Neuron (in vitro differentiated cells): Measurements from ENCODE around the gene CARD9.
"Not testable (repeated sequence)": the region's sequence is repeated elsewhere in the genome, so short reads cannot be mapped to it uniquely, and the experiment has no call there.

ENCODE experiments used
- H2AFZ ChIP-seq: one replicate; pipeline ENCODE4 v1.6.1; 2013; ENCODE audit warnings: low read depth, mild to moderate bottlenecking, inconsistent platforms, low read length, moderate library complexity
- H3K27me3 ChIP-seq: one replicate; pipeline ENCODE4 v1.6.1; 2013; ENCODE audit warnings: low read length; ENCODE audit not compliant: insufficient read depth
- H3K36me3 ChIP-seq: one replicate; pipeline ENCODE4 v1.6.1; 2013; ENCODE audit warnings: low read length; ENCODE audit not compliant: insufficient read depth
- H3K4me1 ChIP-seq: one replicate; pipeline ENCODE4 v1.6.1; 2013; ENCODE audit warnings: low read length; ENCODE audit not compliant: insufficient read depth
- H3K4me3 ChIP-seq: 2 replicates; pipeline ENCODE4 v1.5.1; 2013; ENCODE audit warnings: mild to moderate bottlenecking, low read length, moderate library complexity
- H3K9me3 ChIP-seq: one replicate; pipeline ENCODE4 v1.6.1; 2013; ENCODE audit warnings: low read length

CARD9 gene

DNA sequence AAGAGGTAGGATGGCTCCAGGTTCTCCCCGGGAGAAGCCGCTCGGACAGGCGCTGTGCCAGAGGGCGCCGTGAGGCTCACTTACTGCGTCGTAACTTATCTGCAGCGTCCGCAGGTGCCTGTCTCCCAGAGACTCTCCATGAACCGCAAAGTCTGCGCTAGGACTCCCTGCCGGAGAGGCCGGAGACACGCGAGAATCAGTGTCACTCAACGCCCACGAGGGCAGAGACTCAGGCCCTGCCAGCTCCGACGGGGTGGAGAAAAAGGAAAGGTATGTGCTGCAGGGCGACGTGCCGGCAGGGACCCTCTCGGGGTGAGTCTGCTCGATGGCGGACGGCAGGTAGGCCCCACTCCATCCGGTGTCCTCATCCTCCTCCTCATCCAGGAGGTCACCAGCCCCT is 33.6 kb upstream of the CARD9 start:
- Histone ChIP-seq H3K36me3 (peaks cover 44% of the 10 kb centered on the region), H3K4me1 (peaks cover 23% of the 10 kb centered on the region)
- not testable (repeated sequence) for H2AFZ ChIP-seq, H3K27me3 ChIP-seq, H3K4me3 ChIP-seq, H3K9me3 ChIP-seq

DNA sequence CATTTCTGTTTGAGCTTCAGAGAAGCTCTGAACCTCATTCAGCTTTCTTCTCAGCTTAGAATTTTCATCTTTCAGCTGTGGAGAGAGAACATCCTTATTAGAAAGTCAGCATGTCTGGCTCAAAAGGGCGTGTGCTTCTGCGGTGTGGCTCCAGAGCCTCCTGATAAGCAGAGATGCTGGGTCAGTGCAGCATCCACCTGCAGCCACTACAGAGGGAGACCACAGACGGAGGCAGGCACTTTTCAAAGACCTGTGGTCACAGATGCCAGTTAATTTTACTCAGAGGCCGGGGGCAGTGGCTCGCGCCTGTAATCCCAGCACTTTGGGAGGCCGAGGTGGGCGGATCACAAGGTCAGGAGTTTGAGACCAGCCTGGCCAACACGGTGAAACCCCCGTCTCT is 32.4 kb upstream of the CARD9 start:
- H3K27me3 ChIP-seq, H3K9me3 ChIP-seq, H3K4me3 ChIP-seq, H2AFZ ChIP-seq: not testable (repeated sequence)
- peaks cover 20% of the 10 kb centered on the region for H3K4me1 ChIP-seq
- H3K36me3 ChIP-seq: peaks cover 43% of the 10 kb centered on the region

DNA sequence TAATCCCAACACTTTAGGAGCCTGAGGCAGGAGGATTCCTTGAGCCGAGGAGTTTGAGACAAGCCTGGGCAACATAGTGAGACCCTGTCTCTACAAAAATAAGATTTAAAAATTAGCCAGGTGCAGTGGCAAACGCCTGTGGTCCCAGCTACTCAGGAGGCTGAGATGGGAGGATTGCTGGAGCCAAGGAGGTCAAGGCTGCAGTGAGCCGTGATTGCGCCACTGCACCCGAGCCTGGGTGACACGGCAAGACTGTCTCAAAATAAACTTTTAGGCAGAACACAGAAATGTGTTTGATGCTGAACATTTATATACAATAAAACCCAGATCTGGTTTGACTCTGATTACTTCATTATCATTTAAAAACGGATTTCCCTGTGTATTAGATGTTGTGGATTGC is 32.0 kb upstream of the CARD9 start:
- H3K9me3 ChIP-seq: no peaks in the 10 kb centered on the region
- H3K36me3 ChIP-seq: peaks cover 43% of the 10 kb centered on the region
- H2AFZ ChIP-seq: no peak overlapping the region
- H3K4me3 ChIP-seq: no peak overlapping the region
- H3K4me1 ChIP-seq: peaks cover 21% of the 10 kb centered on the region
- H3K27me3 ChIP-seq: no peaks in the 10 kb centered on the region

DNA sequence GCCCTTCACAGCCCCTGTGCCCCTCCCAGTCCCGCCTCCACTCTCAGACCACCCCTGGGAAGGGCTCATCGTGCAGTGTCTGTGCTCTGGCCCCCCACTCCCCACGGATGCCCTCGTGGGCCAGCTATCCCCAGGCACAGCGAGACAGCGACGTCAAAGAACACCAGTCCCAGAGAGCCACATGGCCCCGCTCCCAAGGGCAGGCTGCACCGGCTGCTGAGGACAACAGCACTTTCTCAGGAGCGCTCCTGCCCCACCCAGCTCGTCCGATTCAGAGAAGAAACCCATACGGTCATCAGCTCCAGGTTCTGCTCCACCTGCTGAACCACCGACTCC is 31.3 kb upstream of the CARD9 start:
- peaks cover 43% of the 10 kb centered on the region for H3K36me3 ChIP-seq
- H3K9me3 ChIP-seq: no peaks in the 10 kb centered on the region
- H3K27me3 ChIP-seq: no peaks in the 10 kb centered on the region
- H3K4me3 ChIP-seq: no peak overlapping the region
- no peak overlapping the region for H2AFZ ChIP-seq
- peaks cover 23% of the 10 kb centered on the region for H3K4me1 ChIP-seq

DNA sequence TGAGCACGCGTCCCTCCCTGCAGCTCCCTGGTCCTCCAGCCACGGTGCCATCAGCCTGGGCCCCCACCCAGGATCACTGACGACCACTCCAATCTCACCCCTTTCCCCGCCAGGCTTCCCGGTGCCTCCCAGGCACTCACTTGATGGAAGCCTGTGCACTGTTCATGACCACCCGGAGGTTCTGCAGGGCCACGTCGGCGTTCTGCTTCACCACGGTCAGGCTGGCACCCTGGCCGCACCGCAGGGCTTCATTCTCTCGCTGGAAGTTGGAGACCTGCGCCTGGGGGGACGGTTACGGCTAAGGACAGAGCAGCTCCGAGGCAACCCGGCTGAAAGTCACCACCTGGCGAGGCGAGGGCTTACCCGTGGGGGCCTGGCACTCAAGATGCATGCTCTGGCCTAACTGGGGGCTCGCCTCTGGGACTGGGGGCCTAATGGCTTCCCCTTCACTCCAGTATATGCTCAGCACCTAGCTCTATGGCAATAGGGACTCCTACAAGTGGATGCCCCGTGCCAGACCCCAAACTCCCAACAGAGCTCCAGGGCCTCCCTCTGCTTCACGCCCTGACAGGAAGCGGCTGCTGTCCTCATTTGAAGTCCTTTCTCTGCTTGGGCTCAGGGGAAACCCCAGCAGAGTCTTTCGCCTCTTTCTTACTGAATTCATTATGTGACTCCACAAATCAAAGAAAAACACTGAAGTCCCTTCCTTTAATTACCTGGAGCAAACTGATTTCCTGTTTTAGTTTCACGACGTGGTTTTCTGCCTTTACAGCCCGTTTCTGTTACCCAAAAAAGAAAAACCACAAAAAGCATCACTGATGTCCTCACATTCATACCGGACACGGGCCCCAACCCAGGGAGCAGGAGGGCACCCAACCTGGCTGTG is 30.7 kb upstream of the CARD9 start:
- Histone ChIP-seq H3K27me3 (no peaks in the 10 kb centered on the region), H3K4me1 (peaks cover 23% of the 10 kb centered on the region), H3K36me3 (peaks cover 43% of the 10 kb centered on the region), H2AFZ (no peak overlapping the region), H3K4me3 (no peak overlapping the region), H3K9me3 (no peaks in the 10 kb centered on the region)

DNA sequence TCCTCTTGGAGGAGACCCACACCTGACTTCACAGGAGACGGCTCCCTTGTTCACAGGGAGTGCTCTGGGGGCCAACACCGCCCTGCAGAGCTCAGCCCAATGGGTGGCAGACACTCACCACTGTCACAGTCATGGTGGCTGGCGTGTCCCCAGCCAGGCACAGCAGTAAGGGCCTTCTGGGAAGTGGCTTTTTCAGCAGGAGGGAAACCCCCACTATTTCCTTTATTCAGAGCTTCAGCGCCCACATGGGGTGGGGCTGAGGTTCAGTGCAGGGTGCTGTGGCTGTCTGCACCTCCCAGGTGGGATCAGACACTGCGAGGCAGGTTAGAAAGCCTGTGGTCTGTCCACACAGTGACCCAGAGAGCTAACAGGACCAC is 30.1 kb upstream of the CARD9 start:
- Histone ChIP-seq H3K36me3 (peaks cover 43% of the 10 kb centered on the region), H2AFZ (no peak overlapping the region), H3K4me1 (peaks cover 30% of the 10 kb centered on the region), H3K9me3 (no peaks in the 10 kb centered on the region), H3K27me3 (no peaks in the 10 kb centered on the region), H3K4me3 (no peak overlapping the region)

DNA sequence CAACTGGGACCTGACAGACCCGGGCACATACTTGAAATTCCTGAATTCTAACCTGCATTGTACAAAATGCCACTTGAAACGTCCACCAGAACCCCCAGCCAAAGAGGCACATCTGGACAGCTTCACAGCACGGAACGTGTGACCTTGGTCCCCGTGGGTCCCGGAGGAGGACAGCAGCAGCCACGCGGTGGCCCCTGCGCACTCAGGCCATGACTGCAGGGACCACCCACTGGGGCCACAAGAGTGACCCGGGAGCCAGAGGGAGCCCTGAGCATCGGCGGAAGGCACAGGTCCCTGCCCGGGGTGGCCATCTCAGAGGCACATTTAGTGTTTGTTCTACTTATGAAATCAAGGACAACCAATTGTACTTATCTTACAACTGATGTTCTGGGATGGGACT is 28.6 kb upstream of the CARD9 start:
- H3K27me3 ChIP-seq: no peaks in the 10 kb centered on the region
- peaks cover 45% of the 10 kb centered on the region for H3K36me3 ChIP-seq
- H2AFZ ChIP-seq: no peak overlapping the region
- H3K4me1 ChIP-seq: peaks cover 31% of the 10 kb centered on the region
- H3K9me3 ChIP-seq: no peaks in the 10 kb centered on the region
- H3K4me3 ChIP-seq: no peak overlapping the region

DNA sequence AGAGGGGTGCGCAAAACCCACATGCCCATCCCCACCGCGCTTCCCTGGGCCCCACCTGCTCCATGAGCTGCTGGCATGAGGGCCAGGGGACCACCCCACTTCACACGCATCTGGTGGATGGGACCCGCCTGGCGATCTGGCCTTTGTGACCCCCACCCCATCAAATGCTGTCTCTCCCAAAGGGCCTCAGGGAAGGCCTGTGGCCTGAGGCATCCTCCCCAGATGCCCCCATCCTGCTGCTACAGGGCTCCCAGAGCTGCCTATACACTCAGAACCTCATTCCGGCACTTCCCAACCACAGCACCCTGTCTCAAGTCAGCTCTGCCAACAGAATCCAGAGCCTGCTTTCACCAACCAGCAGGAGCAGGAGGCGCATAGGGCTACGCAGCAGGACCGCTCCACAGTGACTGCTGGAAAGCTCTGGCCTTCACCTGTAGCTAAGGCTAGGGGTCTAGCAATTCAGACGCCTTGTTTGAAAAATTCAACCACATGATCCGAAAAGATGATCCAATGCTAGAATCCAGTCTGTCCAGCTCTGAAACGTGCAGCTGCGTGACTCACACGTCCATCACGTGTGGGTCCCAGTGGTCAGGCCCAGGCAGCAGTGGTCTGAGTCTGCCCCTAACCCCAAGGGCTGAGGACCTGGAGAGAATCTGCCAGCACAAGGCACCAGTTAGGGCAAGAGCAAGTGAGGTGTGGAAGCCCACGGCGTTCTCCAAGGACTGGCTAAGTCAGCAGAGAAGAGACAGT is 27.9 kb upstream of the CARD9 start:
- H3K4me1 ChIP-seq: peaks cover 31% of the 10 kb centered on the region
- no peak overlapping the region for H3K4me3 ChIP-seq
- H3K36me3 ChIP-seq: peaks cover 48% of the 10 kb centered on the region
- no peak overlapping the region for H2AFZ ChIP-seq
- H3K9me3 ChIP-seq: no peaks in the 10 kb centered on the region
- no peaks in the 10 kb centered on the region for H3K27me3 ChIP-seq

DNA sequence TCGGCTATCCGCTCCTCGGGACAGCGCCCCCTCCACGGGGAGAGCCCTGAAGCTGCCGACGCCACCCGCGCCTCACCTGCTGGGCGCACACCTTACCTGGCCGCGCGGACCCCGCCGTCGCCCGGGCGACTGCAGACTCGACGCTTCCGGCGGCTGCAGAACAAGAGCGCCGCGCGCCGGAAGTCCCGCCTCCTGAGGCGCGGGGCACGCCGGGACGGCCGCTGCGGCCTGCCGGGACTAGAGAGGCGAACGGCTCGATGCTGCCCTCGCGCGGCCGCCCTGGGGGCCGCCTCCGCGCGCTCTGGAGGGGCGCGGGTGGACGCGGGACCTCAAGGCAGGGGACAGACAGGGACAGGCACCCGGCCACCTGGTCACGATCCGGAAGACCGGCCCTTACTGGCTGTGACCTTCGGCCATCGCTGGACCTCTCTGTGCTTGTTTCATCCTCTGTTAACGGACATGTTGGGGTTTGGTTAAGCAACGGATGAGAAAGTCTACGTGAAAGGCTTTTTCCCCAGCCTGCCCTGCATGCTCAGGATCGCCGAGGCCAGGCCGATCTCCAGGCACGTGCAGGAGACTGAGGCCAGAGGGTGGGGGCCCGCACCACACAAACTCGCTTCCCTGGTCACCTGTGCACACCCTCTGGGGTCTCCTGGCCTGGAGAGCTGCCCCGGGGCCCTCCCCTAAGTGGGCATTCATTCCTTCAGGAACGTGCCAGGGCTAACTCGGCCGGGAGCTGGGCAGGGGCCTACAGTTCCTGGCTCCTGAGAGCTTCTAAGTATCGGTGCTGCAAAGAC is 26.8 kb upstream of the CARD9 start, which contains the start of gene SNAPC4:
TSS of gene SNAPC4 (minus strand) at position 133 of the 797 bp plus-strand sequence. CDS start 1,742 bp downstream, outside the sequence.
- Histone ChIP-seq H3K27me3 (no peaks in the 10 kb centered on the region), H3K4me3 (peak within 1 kb of the TSS; percentile 95), H3K4me1 (peaks cover 31% of the 10 kb centered on the region), H2AFZ (peak within 1 kb of the TSS; percentile 80), H3K9me3 (no peaks in the 10 kb centered on the region), H3K36me3 (peaks cover 52% of the 10 kb centered on the region)

DNA sequence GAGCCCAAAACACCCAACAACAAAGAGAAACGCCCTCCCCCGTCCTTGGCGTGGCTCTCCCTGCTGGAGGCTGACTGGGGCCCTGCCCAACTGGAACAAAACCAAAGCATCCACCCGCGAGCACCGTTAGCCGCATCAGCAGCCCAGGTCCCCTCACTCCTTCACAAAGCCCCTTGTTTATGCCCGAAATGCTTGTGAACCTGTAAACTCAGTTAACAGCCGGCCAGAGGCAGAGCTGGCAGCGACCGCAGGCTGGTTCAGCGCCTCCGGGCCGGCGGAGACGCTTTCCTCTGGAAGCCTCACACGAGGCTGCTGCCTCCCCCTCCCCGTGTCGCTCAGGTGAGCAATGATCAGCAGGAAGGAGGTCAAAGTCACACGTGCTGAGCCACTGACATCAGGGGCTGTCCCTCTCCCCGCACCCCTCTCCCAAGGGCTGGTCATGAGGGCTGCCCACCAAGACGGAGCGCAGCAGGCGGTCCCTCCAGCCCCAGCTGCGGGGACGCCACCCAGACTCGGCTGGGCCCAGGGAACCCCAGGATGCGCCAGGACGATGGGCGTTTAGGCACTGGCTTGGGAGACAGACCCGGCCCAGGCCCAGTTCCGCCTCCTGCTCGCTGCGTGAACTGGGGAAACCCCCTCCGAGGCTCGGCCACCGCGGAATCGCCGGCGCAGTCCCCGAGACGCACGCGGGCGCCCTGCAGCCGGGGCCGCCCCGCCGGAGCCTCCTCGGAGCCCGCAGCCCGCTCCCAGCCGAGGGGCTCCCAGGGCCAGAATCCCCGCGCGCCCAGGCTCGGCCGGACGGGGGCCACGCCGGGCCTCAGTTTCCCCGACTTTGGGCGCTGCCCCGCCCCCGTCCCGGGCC is 25.9 kb upstream of the CARD9 start:
- peaks cover 31% of the 10 kb centered on the region for H3K4me1 ChIP-seq
- H3K36me3 ChIP-seq: peaks cover 52% of the 10 kb centered on the region
- H2AFZ ChIP-seq: peak overlapping the region; percentile 80
- H3K9me3 ChIP-seq: no peaks in the 10 kb centered on the region
- H3K27me3 ChIP-seq: no peaks in the 10 kb centered on the region
- H3K4me3 ChIP-seq: peak overlapping the region; percentile 95

DNA sequence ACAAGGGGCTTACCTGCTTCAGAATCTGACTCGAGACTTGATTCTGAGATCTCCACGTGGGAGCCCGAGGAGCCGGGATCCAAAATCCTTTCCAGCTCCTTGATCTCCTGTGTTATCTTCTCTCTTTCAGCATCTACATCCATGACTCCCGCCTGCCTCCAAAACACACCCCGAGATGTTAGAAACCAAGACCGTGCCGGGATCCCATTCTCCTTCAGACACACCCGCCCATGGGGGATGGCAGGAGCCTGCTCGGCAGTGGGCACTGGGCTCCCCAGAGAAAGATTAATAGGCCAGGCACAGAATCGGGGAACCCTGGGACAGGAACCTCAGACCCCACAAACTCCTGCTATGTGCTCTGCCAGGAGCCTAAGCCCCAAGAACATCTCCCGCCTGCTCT is 24.8 kb upstream of the CARD9 start:
- peaks cover 53% of the 10 kb centered on the region for H3K36me3 ChIP-seq
- H3K4me3 ChIP-seq: peak overlapping the region; percentile 95

DNA sequence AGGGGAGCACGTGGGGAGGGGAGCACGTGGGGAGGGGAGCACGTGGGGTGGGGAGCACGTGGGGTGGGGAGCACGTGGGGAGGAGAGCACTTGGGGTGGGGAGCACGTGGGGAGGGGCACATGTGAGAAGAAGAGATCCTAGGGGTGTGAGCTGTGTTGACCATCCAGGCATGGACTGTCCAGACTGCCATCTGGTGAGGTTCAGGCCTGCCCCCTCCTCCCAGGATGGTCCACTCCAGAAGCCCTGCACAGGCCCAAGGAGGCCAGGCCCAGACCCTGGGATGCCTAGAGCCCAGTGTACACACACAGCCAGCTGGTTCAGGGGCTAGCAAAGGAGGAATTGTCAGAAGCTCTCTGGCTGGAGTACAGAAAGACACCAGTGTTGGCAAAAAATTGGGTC is 24.2 kb upstream of the CARD9 start:
- Histone ChIP-seq H2AFZ (no peak overlapping the region), H3K27me3 (no peaks in the 10 kb centered on the region), H3K4me1 (peaks cover 29% of the 10 kb centered on the region), H3K36me3 (peaks cover 58% of the 10 kb centered on the region), H3K4me3 (no peak overlapping the region), H3K9me3 (no peaks in the 10 kb centered on the region)

More for the DNA sequence above, 24.8 kb upstream of the CARD9 start:
- no peaks in the 10 kb centered on the region for H3K9me3 ChIP-seq
- H3K27me3 ChIP-seq: no peaks in the 10 kb centered on the region
- H3K4me1 ChIP-seq: peaks cover 31% of the 10 kb centered on the region
- no peak overlapping the region for H2AFZ ChIP-seq
